Transverse colon (tissue), 3 donors: ENCODE results near the gene MUL1.

Experiments
- EP300 ChIP-seq: sonication (generic); formaldehyde crosslinking; IDR thresholded peaks from one replicate; pipeline ENCODE4 v1.6.1; 2017; ENCODE audit warnings: antibody characterized with exemption, low read depth
- POLR2A ChIP-seq: fragments of 450-650 bp; IDR thresholded peaks from one replicate; pipeline ENCODE4 v1.6.1; 2016; ENCODE audit warnings: antibody characterized with exemption, mild to moderate bottlenecking, moderate library complexity
- TF ChIP-seq, protein P1 (sequence below), 5 experiments: fragments of 200-600 bp in 3 of 5; fragments of 450-650 bp in 2 of 5; sonication (generic) in 3 of 5; IDR thresholded peaks; 1 replicate in 2 of 5; 2 replicates in 3 of 5; pipeline ENCODE4 v1.5.1; 2016 to 2017; ENCODE audit warnings: antibody characterized with exemption in 5 of 5, inconsistent platforms in 3 of 5, mild to moderate bottlenecking in 2 of 5, moderate library complexity in 1 of 5

DNA sequence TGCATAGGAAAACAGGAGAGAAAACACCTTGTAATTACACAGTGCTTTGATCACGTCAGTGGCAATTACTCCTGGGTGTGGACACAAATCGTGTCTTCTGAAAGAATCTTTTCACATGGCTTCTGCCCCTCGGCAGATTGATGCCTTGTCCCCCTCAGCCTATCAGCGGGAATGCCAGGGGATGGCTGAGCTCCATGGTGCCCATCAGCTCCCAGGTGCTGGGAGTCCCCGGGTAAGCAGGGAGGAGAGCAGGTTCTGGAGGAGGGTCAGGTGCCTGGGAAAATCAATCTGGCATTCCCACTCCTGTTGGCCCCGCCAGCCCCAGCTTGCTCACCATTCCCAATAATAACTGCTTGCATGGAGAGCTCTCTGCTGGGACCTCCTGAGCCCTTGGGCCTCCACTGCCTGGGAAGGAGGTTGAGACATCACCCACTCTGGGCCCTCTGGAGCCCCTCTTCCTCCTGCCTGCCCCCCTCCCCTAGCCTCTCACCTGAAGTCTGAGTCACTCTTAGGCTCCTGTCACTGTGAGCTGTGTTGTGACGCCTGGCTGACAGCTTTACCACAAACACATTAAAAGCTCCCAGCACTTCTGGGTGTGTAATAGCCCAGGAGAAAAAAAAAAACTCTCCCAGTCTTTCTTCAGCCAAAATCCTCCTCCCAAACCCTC, 26.9 kb downstream of the MUL1 start:
- TF ChIP-seq EP300, result no peak
- TF ChIP-seq POLR2A, result peak; percentile 22
- TF ChIP-seq, protein P1, sequence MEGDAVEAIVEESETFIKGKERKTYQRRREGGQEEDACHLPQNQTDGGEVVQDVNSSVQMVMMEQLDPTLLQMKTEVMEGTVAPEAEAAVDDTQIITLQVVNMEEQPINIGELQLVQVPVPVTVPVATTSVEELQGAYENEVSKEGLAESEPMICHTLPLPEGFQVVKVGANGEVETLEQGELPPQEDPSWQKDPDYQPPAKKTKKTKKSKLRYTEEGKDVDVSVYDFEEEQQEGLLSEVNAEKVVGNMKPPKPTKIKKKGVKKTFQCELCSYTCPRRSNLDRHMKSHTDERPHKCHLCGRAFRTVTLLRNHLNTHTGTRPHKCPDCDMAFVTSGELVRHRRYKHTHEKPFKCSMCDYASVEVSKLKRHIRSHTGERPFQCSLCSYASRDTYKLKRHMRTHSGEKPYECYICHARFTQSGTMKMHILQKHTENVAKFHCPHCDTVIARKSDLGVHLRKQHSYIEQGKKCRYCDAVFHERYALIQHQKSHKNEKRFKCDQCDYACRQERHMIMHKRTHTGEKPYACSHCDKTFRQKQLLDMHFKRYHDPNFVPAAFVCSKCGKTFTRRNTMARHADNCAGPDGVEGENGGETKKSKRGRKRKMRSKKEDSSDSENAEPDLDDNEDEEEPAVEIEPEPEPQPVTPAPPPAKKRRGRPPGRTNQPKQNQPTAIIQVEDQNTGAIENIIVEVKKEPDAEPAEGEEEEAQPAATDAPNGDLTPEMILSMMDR (IDR thresholded peaks at IDR 0.05), result no peak
